Muscle of back (tissue), 11 donors: ENCODE measurements around the gene TP53I13. TPM values are rescaled to one million over a fixed set of nuclear protein-coding genes. Genes with fewer than 3 reads are reported as not detected.

Experiments used
- DNase-seq, 3 donors: peaks; one replicate each; pipeline versions ENCODE4 v3.0.0 to v3.0.0-alpha.2; 2013
- polyA plus RNA-seq, 10 donors: library from polyadenylated mRNA; unstranded; fragments of 120-200 nt; gene quantifications; one replicate each; pipeline ENCODE4 v1.2.1, GENCODE V29; 2013; ENCODE audit not compliant: insufficient read length in 10 of 10

The TP53I13 gene
- polyA plus RNA-seq, 10 donors = 22.9 to 40.1 (median 27.9) TPM

- DNase-seq = peak; percentile 81 to 95 (median 89)
Observed at GRCh38 chr17:29591737-29592608, 23.5 kb downstream of the TP53I13 start.

GRCh38 chr17:29592850-29593551, 24.5 kb downstream of the TP53I13 start, which contains the start of gene ANKRD13B:
Gene ANKRD13B (plus strand): TSS chr17:29593132. CDS start chr17:29593622, 490 bp downstream.
- DNase-seq = peak in 1 of 3 donors; percentile 73

- DNase-seq = no peak
Observed at GRCh38 chr17:29593591-29594518, 25.4 kb downstream of the TP53I13 start.

- no peak for DNase-seq
Observed at GRCh38 chr17:29594519-29595090, 26.1 kb downstream of the TP53I13 start.

GRCh38 chr17:29595107-29595942, 26.8 kb downstream of the TP53I13 start:
- DNase-seq = no peak

- no peak for DNase-seq
Observed at GRCh38 chr17:29595943-29596774, 27.7 kb downstream of the TP53I13 start.

- no peak for DNase-seq
Observed at GRCh38 chr17:29596811-29597210, 28.3 kb downstream of the TP53I13 start.

- DNase-seq = no peak
Observed at GRCh38 chr17:29597361-29598172, 29.1 kb downstream of the TP53I13 start.

- DNase-seq = peak in 2 of 3 donors; percentile 80 to 87
Observed at GRCh38 chr17:29603109-29603674, 34.7 kb downstream of the TP53I13 start.

GRCh38 chr17:29607557-29608195, 39.2 kb downstream of the TP53I13 start:
- DNase-seq = no peak

- DNase-seq = no peak
Observed at GRCh38 chr17:29608986-29609385, 40.5 kb downstream of the TP53I13 start.

- no peak for DNase-seq
Observed at GRCh38 chr17:29610395-29610794, 41.9 kb downstream of the TP53I13 start.

- DNase-seq = peak in 1 of 3 donors; percentile 11
Observed at GRCh38 chr17:29611351-29612093, 43.0 kb downstream of the TP53I13 start.

GRCh38 chr17:29612094-29612403, 43.5 kb downstream of the TP53I13 start:
- DNase-seq = no peak

GRCh38 chr17:29612404-29613280, 44.1 kb downstream of the TP53I13 start:
- no peak for DNase-seq

GRCh38 chr17:29613352-29613837, 44.9 kb downstream of the TP53I13 start:
- peak; percentile 87 to 97 (median 95) for DNase-seq
